Kidney epithelial cell (primary cell): Measurements from ENCODE around the gene NOL4L. TPM values are rescaled to one million over a fixed set of nuclear protein-coding genes. Genes with fewer than 3 reads are reported as not detected.

Source experiments
- DNase-seq: peaks from one replicate; pipeline ENCODE4 v3.0.0-alpha.2; 2010; ENCODE audit warnings: low read depth
- H3K27me3 ChIP-seq: 2 replicates; pipeline ENCODE4 v1.6.0; 2011; ENCODE audit warnings: low read length; ENCODE audit not compliant: control insufficient read depth, insufficient read depth
- H3K36me3 ChIP-seq: 2 replicates; pipeline ENCODE4 v1.5.1; 2011; ENCODE audit warnings: low read length; ENCODE audit not compliant: control insufficient read depth, insufficient read depth
- H3K4me3 ChIP-seq: 2 replicates; pipeline ENCODE4 v1.5.1; 2011; ENCODE audit warnings: low read depth, mild to moderate bottlenecking, control low read depth, low read length
- CTCF ChIP-seq: IDR thresholded peaks from 2 replicates; pipeline ENCODE4 v1.5.1; 2011; ENCODE audit warnings: mild to moderate bottlenecking, moderate library complexity, low read length, control low read depth, inconsistent platforms; ENCODE audit not compliant: insufficient read depth, poor library complexity, severe bottlenecking
- total RNA-seq: library from RNA; depleted of rRNA; stranded (reverse); fragments of >200 nt; gene quantifications from 2 replicates; pipeline ENCODE4 v1.2.3, GENCODE V29; 2015

The NOL4L gene
- total RNA-seq, 1 donor from 2014 or later = 31.4 TPM

- TF ChIP-seq CTCF = no peak
- no peak for DNase-seq
- H3K27me3 ChIP-seq = peaks cover 4% of the 10 kb centered on the region
- no peaks in the 10 kb centered on the region for H3K36me3 ChIP-seq
- H3K4me3 ChIP-seq = no peak overlapping the region
Measured at GRCh38 chr20:32569380-32570305, 15.5 kb downstream of the NOL4L start.

DNA sequence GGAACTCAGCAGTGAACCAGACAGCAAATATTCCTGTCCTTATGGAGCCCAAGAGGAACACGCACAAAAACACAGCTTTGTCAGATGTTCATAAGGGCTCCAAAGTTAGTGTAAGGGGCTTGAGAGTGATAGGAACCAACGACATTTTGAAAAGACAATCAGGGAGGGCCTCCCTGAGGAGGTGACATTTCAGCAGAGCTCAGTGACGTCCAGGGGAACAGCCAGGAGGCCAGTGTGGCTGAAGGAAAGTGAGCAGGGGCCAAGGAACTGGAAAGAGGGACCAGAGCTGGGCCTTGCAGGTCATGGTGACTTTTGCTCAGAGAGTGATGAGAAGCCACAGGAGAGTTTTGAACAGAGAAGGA, 16.1 kb downstream of the NOL4L start:
- no peak for TF ChIP-seq CTCF
- DNase-seq = no peak
- Histone ChIP-seq H3K4me3 (no peak overlapping the region), H3K27me3 (peaks cover 4% of the 10 kb centered on the region), H3K36me3 (no peaks in the 10 kb centered on the region)

DNA sequence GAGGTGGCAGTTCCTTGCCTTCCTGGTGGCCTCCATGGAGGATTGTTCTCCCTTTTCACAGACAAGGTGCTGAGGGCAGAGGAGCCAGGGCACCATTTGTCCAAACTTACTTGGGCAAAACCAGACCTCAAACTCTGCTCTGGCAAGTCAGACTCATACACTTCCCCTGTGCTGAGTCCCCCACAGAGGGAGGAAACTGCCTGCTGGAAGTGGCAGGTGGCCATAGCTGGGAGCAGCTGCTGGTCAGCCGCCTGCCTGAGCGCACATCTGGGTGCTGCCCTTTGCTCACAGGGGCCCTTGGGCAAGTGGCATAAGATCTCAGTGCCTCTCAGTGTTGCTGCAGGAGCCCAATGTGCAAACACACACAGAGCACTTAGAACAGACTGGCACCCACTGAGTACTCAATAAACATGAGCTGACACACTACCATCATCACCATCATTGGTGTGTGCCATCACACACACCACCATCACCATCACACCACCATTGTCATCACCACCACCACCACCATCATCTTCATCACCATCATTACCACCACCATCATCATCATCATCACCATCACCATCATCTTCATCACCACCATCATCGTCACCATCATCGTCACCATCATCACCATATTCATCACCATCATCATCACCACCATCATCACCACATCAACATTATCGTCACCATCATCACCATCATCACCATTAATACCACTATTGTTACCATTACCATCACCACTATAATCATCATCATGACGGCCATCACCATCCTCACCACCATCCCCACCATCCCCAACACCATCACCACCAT, 17.6 kb downstream of the NOL4L start:
- Histone ChIP-seq H3K27me3 (peaks cover 6% of the 10 kb centered on the region), H3K4me3 (no peak overlapping the region)
- TF ChIP-seq CTCF = no peak

DNA sequence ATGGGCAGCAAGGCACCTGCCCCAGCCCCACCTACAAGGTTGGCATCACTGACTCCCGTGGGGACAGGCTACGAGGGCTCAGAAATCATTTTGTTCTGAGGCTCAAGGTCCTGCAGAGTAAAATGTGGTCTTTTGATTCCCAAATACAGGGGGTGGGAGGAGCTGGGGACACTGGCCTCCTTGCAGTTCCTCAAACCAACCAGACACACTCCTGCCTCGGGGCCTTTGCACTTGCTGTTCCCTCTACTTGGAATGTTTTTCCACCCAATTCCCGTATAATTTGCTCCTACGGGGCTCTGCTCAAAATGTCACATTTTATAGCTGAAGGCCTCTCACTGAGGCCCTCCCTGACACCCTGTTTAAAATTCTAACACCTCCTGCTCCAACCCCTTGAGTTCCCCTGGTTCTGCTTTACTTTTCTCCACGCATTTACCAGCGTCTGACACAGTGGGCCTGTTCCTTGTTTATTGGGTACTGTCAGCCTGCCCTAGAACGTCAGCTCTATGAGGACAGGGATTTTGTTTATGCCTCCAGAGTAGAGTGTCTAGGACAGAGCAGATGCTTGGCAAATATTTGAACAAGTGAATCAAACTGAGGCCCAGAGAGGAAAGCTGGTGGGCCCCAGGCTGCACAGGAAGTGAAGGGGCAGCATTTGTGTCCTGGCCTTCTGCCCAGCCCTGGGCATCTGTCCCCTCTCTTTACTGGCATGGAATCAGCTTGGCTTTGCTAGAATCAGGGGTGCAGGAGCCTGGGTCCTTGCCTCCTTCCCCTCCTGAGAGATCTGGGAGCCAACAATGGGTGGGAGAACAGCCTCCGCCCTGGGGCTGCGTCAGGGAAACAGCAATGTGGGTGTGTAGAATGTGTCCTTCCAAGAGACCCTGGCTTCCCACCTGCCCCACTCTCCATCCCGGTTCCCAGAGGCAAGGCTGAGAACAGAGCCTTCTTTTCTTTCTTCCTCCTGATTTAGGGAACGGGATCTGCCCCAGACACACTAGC, 18.5 kb downstream of the NOL4L start:
- no peaks in the 10 kb centered on the region for H3K36me3 ChIP-seq
- no peak for TF ChIP-seq CTCF
- H3K4me3 ChIP-seq = no peak overlapping the region
- peaks cover 6% of the 10 kb centered on the region for H3K27me3 ChIP-seq
- no peak for DNase-seq

More for the DNA sequence above, 17.6 kb downstream of the NOL4L start:
- no peak for DNase-seq
- no peaks in the 10 kb centered on the region for H3K36me3 ChIP-seq

- Histone ChIP-seq H3K27me3 (peaks cover 9% of the 10 kb centered on the region), H3K36me3 (no peaks in the 10 kb centered on the region), H3K4me3 (no peak overlapping the region)
- no peak for TF ChIP-seq CTCF
- DNase-seq = no peak
Measured at GRCh38 chr20:32565735-32566032, 19.4 kb downstream of the NOL4L start.
